ENCODE measurements around the gene UBAC2. TPM values are rescaled to one million over a fixed set of nuclear protein-coding genes. Genes with fewer than 3 reads are reported as not detected.

Gene UBAC2
- total and polyA plus RNA-seq, 4 donors = 32.9 to 42.3 (median 35.3) TPM

DNA sequence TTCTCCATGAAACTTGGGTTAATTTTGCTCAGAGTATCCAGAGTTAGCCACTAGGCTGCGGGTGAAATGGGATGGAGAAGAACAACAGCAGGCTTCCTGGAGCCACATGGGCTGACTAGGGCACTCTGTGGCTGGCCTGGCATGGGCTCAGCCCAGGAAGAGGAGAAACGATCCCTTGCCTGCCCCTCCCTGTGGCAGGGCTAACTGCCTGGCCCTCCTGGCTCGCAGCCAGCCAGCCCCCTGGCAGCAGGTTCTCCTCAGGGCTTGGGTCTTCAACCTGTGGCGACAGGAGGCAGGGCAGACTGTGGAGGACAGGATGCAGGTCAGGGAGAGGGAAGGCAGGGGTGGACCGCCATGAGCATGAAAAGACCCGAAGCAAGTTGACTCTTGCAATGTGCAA, 185.3 kb downstream of the UBAC2 start (continued):
- TF ChIP-seq, protein P1, sequence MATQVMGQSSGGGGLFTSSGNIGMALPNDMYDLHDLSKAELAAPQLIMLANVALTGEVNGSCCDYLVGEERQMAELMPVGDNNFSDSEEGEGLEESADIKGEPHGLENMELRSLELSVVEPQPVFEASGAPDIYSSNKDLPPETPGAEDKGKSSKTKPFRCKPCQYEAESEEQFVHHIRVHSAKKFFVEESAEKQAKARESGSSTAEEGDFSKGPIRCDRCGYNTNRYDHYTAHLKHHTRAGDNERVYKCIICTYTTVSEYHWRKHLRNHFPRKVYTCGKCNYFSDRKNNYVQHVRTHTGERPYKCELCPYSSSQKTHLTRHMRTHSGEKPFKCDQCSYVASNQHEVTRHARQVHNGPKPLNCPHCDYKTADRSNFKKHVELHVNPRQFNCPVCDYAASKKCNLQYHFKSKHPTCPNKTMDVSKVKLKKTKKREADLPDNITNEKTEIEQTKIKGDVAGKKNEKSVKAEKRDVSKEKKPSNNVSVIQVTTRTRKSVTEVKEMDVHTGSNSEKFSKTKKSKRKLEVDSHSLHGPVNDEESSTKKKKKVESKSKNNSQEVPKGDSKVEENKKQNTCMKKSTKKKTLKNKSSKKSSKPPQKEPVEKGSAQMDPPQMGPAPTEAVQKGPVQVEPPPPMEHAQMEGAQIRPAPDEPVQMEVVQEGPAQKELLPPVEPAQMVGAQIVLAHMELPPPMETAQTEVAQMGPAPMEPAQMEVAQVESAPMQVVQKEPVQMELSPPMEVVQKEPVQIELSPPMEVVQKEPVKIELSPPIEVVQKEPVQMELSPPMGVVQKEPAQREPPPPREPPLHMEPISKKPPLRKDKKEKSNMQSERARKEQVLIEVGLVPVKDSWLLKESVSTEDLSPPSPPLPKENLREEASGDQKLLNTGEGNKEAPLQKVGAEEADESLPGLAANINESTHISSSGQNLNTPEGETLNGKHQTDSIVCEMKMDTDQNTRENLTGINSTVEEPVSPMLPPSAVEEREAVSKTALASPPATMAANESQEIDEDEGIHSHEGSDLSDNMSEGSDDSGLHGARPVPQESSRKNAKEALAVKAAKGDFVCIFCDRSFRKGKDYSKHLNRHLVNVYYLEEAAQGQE (IDR thresholded peaks at IDR 0.05) = no peak
- TF ChIP-seq TAF1 (conservative IDR thresholded peaks at IDR 0.05) (no peak), YY1 (IDR thresholded peaks at IDR 0.05) (no peak), FOXA1 (IDR thresholded peaks at IDR 0.05) (no peak)

DNA sequence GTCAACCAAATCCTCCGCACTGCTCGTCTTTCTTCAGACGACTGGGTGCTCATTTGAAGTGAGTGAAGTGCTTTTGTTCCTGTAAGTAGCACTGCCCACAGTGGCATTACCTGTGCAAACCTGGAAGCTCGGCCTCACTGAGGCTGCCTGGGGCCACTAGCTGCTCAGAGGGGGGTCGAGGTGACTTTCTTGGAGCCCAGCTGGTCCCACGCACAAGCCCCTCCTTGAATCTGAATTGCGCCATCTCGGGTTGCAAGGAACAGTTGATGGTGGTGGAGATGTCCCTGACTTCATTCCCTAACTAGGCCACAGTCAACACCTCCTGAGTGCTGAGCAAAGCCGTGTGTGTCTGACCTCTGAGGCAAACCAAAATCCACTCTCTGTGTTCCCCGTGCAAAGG, 185.8 kb downstream of the UBAC2 start:
- Histone ChIP-seq H3K27me3 (ENCODE audit: control insufficient read depth in 4 of 4, insufficient read depth in 4 of 4, low read length in 3 of 4) (no peaks in the 10 kb centered on the region), H3K36me3 (ENCODE audit: control insufficient read depth in 4 of 4, insufficient read depth in 3 of 4, low read depth in 1 of 4, low read length in 3 of 4) (peaks cover 0 to 7% (median 3%) of the 10 kb centered on the region in 4 donors), H3K9ac (ENCODE audit: low read depth in 1 of 2, low read length in 2 of 2) (no peak overlapping the region), H3K4me1 (ENCODE audit: control insufficient read depth in 4 of 4, insufficient read depth in 4 of 4, low read length in 3 of 4) (no peaks in the 10 kb centered on the region), H3K4me3 (ENCODE audit: low read depth in 1 of 3, low read length in 3 of 3) (no peak overlapping the region), H3K9me3 (ENCODE audit: control insufficient read depth in 4 of 4, low read length in 3 of 4) (no peaks in the 10 kb centered on the region), H3K27ac (ENCODE audit: low read depth in 1 of 2, low read length in 2 of 2) (no peak overlapping the region)
- TF ChIP-seq JUND (IDR thresholded peaks at IDR 0.05) (no peak), TAF1 (conservative IDR thresholded peaks at IDR 0.05) (no peak), FOXA2 (IDR thresholded peaks at IDR 0.05) (no peak), EGR1 (IDR thresholded peaks at IDR 0.05; ENCODE audit: low read depth in 2 of 2) (no peak), GABPA (IDR thresholded peaks at IDR 0.05 in 1 of 2, conservative IDR thresholded peaks at IDR 0.05 in 1 of 2) (no peak), ZBTB33 (IDR thresholded peaks at IDR 0.05) (no peak), MAX (IDR thresholded peaks at IDR 0.05) (no peak), NR2F2 (IDR thresholded peaks at IDR 0.05) (no peak), RAD21 (IDR thresholded peaks at IDR 0.05) (no peak), FOXA1 (IDR thresholded peaks at IDR 0.05) (no peak), YY1 (IDR thresholded peaks at IDR 0.05) (no peak), HNF4A (conservative IDR thresholded peaks at IDR 0.05) (no peak)
- TF ChIP-seq, protein P1 (IDR thresholded peaks at IDR 0.05) = no peak
- DNase-seq (ENCODE audit: low spot score) = no peak
- WGBS = 80% methylated on average over 10 of the region's 10 CpGs
